Body of pancreas (tissue), 4 donors: ENCODE results near the gene CDH4. TPM values are rescaled to one million over a fixed set of nuclear protein-coding genes. Genes with fewer than 3 reads are reported as not detected.

Source experiments
- ATAC-seq: fragments of 150-250 bp; one replicate; pipeline ENCODE4 v1.9.1; 2016
- DNase-seq, 4 donors: peaks; one replicate each; pipeline ENCODE4 v3.0.0-alpha.2; 2019
- H3K27ac ChIP-seq, 4 donors: fragments of 200-600 bp; sonication (generic); 1 replicate in 3 of 4; 2 replicates in 1 of 4; pipeline versions ENCODE4 v1.5.1 to v1.6.1; 2016 to 2019; ENCODE audit warnings: mild to moderate bottlenecking in 1 of 4, mixed read lengths in 1 of 4, moderate library complexity in 1 of 4
- H3K27me3 ChIP-seq, 2 donors: fragments of 200-600 bp; sonication (generic); one replicate each; pipeline ENCODE4 v1.6.0; 2016; ENCODE audit warnings: mild to moderate bottlenecking in 1 of 2
- H3K36me3 ChIP-seq, 2 donors: fragments of 200-600 bp; sonication (generic); replicated peaks in 1 of 2; 2 replicates each; pipeline ENCODE4 v1.5.1; 2016; ENCODE audit warnings: low read depth in 2 of 2; ENCODE audit not compliant: insufficient read depth in 1 of 2
- H3K4me1 ChIP-seq: fragments of 200-600 bp; sonication (generic); one replicate; pipeline ENCODE4 v1.6.0; 2016
- H3K4me3 ChIP-seq, 2 donors: fragments of 200-600 bp; sonication (generic); 1 replicate in 1 of 2; 2 replicates in 1 of 2; pipeline ENCODE4 v1.5.1; 2016 to 2019
- H3K9me3 ChIP-seq, 3 donors: fragments of 200-600 bp; sonication (generic); 1 replicate in 2 of 3; 2 replicates in 1 of 3; pipeline ENCODE4 v1.5.1; 2016
- CTCF ChIP-seq, 7 experiments: fragments of 450-650 bp in 4 of 7; fragments of 200-600 bp in 3 of 7; sonication (generic) in 3 of 7; IDR thresholded peaks; one replicate each; pipeline ENCODE4 v1.5.1; 2016 to 2019; ENCODE audit warnings: antibody characterized with exemption in 7 of 7
- POLR2A ChIP-seq, 3 donors: fragments of 450-650 bp; IDR thresholded peaks; one replicate each; pipeline ENCODE4 v1.6.1; 2016; ENCODE audit warnings: antibody characterized with exemption in 3 of 3, mild to moderate bottlenecking in 2 of 3
- WGBS, 2 donors: methylation state at CpG; one replicate each; pipeline ENCODE4 v1.1.5; 2017; 5-methylcytosine and 5-hydroxymethylcytosine counted together
- intact Hi-C: fragments of 100-400 bp; cut with DNase I; formaldehyde crosslinking; loops from one replicate; pipeline ENCODE4 v1.15.1; 2023
- total RNA-seq, 2 donors: library from RNA; depleted of rRNA; stranded (reverse); fragments of >200 nt; gene quantifications; one replicate each; pipeline ENCODE4 v1.1.0, GENCODE V29; 2016

The CDH4 gene
- total RNA-seq, 2 donors from 2014 or later, result 0.33 to 0.52 TPM

- intact Hi-C loops, result no loop called here
- 59 to 68% methylated on average over 6 of the region's 6 CpGs for WGBS, 2 donors
- Histone ChIP-seq H3K36me3 (no peaks in the 10 kb centered on the region), H3K9me3 (peaks cover 0 to 6% (median 0%) of the 10 kb centered on the region in 3 donors), H3K27me3 (no peaks in the 10 kb centered on the region), H3K4me3 (no peak overlapping the region), H3K4me1 (no peaks in the 10 kb centered on the region), H3K27ac (no peak overlapping the region)
- no peak for TF ChIP-seq CTCF (IDR thresholded peaks at IDR 0.05)
- ATAC-seq (no peak), DNase-seq (no peak)
Measured at GRCh38 chr20:61555566-61555965, 303.5 kb downstream of the CDH4 start.

GRCh38 chr20:61556111-61556510 lies 304.1 kb downstream of the CDH4 start:
- H3K27ac ChIP-seq, result no peak overlapping the region
- ATAC-seq (no peak), DNase-seq (no peak)
- H3K9me3 ChIP-seq, result peaks cover 0 to 6% (median 0%) of the 10 kb centered on the region in 3 donors
- H3K4me3 ChIP-seq, result no peak overlapping the region
- no peaks in the 10 kb centered on the region for H3K4me1 ChIP-seq
- intact Hi-C loops, result no loop called here
- H3K36me3 ChIP-seq, result no peaks in the 10 kb centered on the region
- H3K27me3 ChIP-seq, result no peaks in the 10 kb centered on the region
- no peak for TF ChIP-seq POLR2A (IDR thresholded peaks at IDR 0.05)
- TF ChIP-seq CTCF (IDR thresholded peaks at IDR 0.05), result no peak
- WGBS, 2 donors, result 80 to 83% methylated on average over 3 of the region's 3 CpGs

GRCh38 chr20:61556673-61557072 lies 304.6 kb downstream of the CDH4 start:
- intact Hi-C loops, result no loop called here

DNA sequence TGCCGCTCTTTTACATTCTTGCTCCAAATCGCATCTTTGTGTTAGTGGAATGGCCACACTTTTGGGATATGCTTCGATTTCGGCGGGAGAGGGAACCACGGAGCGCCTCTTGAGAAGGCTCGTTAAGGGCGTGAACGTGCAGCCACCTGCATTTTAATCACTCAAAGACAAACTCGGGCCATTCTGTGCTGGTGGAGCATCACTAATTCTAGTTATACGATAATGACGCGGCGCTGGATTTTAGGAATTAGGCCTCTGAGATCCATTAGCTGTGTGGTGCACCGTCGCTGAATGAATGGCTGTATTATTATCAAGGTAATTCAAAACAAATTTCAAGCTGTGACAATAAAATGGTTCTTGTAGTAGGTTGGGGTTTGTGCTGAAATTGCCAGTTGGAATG lies 305.6 kb downstream of the CDH4 start:
- ATAC-seq (no peak), DNase-seq (no peak)
- WGBS, 2 donors, result 82 to 84% methylated on average over 17 of the region's 17 CpGs
- Histone ChIP-seq H3K4me3 (no peak overlapping the region), H3K27me3 (no peaks in the 10 kb centered on the region), H3K27ac (no peak overlapping the region), H3K36me3 (no peaks in the 10 kb centered on the region), H3K4me1 (no peaks in the 10 kb centered on the region), H3K9me3 (no peaks in the 10 kb centered on the region)
- TF ChIP-seq POLR2A (IDR thresholded peaks at IDR 0.05), result no peak
- TF ChIP-seq CTCF (IDR thresholded peaks at IDR 0.05), result no peak
- intact Hi-C loops, result no loop called here

More at GRCh38 chr20:61556673-61557072, 304.6 kb downstream of the CDH4 start:
- TF ChIP-seq CTCF (IDR thresholded peaks at IDR 0.05), result no peak
- TF ChIP-seq POLR2A (IDR thresholded peaks at IDR 0.05), result no peak
- H3K9me3 ChIP-seq, result peaks cover 0 to 2% (median 0%) of the 10 kb centered on the region in 3 donors
- 81 to 83% methylated on average over 10 of the region's 13 CpGs for WGBS, 2 donors
- H3K4me3 ChIP-seq, result no peak overlapping the region
- H3K27me3 ChIP-seq, result no peaks in the 10 kb centered on the region
- ATAC-seq (no peak), DNase-seq (no peak)
- no peaks in the 10 kb centered on the region for H3K4me1 ChIP-seq
- H3K36me3 ChIP-seq, result no peaks in the 10 kb centered on the region
- H3K27ac ChIP-seq, result no peak overlapping the region

- intact Hi-C loops, result no loop called here
- TF ChIP-seq POLR2A (IDR thresholded peaks at IDR 0.05) (no peak), CTCF (IDR thresholded peaks at IDR 0.05) (no peak)
- Histone ChIP-seq H3K9me3 (no peaks in the 10 kb centered on the region), H3K27me3 (no peaks in the 10 kb centered on the region), H3K4me1 (no peaks in the 10 kb centered on the region), H3K36me3 (no peaks in the 10 kb centered on the region), H3K4me3 (no peak overlapping the region), H3K27ac (no peak overlapping the region)
- 45 to 66% methylated on average over 10 of the region's 10 CpGs for WGBS, 2 donors
- ATAC-seq (no peak), DNase-seq (no peak)
Measured at GRCh38 chr20:61558726-61559125, 306.7 kb downstream of the CDH4 start.
